ENCODE data around the gene CRTC2.

DNA sequence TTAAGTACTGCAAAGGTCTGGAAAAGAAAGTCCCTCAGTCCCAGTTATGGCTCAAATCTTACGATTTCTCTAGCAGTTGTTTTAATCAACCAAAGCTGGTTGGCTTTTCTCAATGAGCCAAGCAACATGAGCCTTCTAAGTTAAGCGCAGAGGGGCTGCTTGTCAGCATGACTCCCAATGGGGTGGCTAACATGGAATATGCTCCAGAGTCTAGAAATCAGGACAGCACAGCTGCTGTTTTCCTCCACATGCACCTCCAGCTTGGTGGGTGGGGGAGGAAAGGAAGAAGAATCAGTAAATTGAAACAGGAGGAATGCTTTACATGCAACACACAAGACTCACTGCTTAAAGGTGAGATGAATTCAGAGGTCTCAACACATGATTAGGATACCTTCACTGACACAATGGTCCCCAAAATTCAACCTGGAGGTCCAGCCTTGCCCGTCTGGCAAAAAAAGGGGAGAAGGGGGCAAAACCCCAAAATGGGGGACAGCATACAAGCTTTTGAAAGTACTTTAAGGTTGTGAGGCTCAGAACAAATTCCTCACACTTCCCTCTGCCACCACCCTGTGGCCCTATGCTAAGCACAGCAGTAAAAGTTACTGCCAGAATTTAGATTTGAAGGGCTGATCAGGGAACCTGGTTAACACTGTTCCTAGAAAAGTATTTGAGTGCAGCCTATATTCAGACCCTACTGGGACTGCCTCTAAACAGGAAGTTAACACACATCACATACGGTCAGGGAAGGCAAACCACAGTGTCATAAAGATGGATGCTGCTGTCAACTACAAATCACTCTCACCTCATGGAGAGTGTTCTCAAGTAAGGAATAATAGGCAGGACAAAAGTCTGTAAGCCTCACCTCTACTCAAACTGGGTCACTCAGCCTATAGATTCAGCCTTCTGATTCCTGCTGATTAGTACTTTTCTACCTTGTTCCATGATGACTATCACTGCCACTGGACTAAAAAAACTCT lies 38.2 kb downstream of the CRTC2 start:
- TF ChIP-seq, protein P1, sequence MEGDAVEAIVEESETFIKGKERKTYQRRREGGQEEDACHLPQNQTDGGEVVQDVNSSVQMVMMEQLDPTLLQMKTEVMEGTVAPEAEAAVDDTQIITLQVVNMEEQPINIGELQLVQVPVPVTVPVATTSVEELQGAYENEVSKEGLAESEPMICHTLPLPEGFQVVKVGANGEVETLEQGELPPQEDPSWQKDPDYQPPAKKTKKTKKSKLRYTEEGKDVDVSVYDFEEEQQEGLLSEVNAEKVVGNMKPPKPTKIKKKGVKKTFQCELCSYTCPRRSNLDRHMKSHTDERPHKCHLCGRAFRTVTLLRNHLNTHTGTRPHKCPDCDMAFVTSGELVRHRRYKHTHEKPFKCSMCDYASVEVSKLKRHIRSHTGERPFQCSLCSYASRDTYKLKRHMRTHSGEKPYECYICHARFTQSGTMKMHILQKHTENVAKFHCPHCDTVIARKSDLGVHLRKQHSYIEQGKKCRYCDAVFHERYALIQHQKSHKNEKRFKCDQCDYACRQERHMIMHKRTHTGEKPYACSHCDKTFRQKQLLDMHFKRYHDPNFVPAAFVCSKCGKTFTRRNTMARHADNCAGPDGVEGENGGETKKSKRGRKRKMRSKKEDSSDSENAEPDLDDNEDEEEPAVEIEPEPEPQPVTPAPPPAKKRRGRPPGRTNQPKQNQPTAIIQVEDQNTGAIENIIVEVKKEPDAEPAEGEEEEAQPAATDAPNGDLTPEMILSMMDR (IDR thresholded peaks at IDR 0.05; ENCODE audit: low read depth, low read length), result peak; percentile 71
- TF ChIP-seq EZH2phosphoT487 (IDR thresholded peaks at IDR 0.05; ENCODE audit: low read depth), result no peak
